ENCODE results near the gene SLC25A22. TPM values are rescaled to one million over a fixed set of nuclear protein-coding genes. Genes with fewer than 3 reads are reported as not detected.

Gene SLC25A22
- total and polyA plus RNA-seq, 8 donors: 5.5 to 11.9 (median 9.8) TPM; not detected in 1

- DNase-seq: no peak
- intact Hi-C loops (cut with DNase I; ENCODE audit: low total_unique reads): no loop called here
- TF ChIP-seq CTCF (IDR thresholded peaks at IDR 0.05): no peak
- no peak for TF ChIP-seq EP300 (IDR thresholded peaks at IDR 0.05)
- TF ChIP-seq POLR2AphosphoS5 (IDR thresholded peaks at IDR 0.05): no peak
- no peak for TF ChIP-seq POLR2A (IDR thresholded peaks at IDR 0.05)
- WGBS, 5 donors: 84 to 95% (median 88%) methylated on average over 15 to 28 of the region's 28 CpGs
- H3K27me3 ChIP-seq: no peaks in the 10 kb centered on the region
- peaks cover 11 to 44% (median 39%) of the 10 kb centered on the region in 4 donors for H3K36me3 ChIP-seq
- no peak overlapping the region for H3K27ac ChIP-seq
- no peak overlapping the region for H3K4me3 ChIP-seq
- no peaks in the 10 kb centered on the region for H3K9me3 ChIP-seq
- H3K4me1 ChIP-seq: peaks cover 23 to 44% (median 34%) of the 10 kb centered on the region in 4 donors
Measured at GRCh38 chr11:802693-803466, 4.8 kb upstream of the SLC25A22 start.

GRCh38 chr11:802018-802617 is 4.0 kb upstream of the SLC25A22 start:
- WGBS, 5 donors: 95 to 99% (median 97%) methylated on average over 16 to 21 of the region's 21 CpGs
- no peak for DNase-seq
- intact Hi-C loops (cut with DNase I; ENCODE audit: low total_unique reads): no loop called here
- no peaks in the 10 kb centered on the region for H3K27me3 ChIP-seq
- H3K27ac ChIP-seq: no peak overlapping the region
- H3K9me3 ChIP-seq: no peaks in the 10 kb centered on the region
- no peak overlapping the region for H3K4me3 ChIP-seq
- H3K36me3 ChIP-seq: peaks cover 11 to 44% (median 39%) of the 10 kb centered on the region in 4 donors
- TF ChIP-seq POLR2A (IDR thresholded peaks at IDR 0.05) (no peak), POLR2AphosphoS5 (IDR thresholded peaks at IDR 0.05) (no peak), CTCF (IDR thresholded peaks at IDR 0.05) (no peak), EP300 (IDR thresholded peaks at IDR 0.05) (no peak)
- H3K4me1 ChIP-seq: peaks cover 25 to 45% (median 39%) of the 10 kb centered on the region in 4 donors

GRCh38 chr11:801097-801780 is 3.2 kb upstream of the SLC25A22 start:
- Histone ChIP-seq H3K9me3 (no peaks in the 10 kb centered on the region), H3K36me3 (peaks cover 11 to 44% (median 39%) of the 10 kb centered on the region in 4 donors), H3K4me1 (peaks cover 33 to 52% (median 48%) of the 10 kb centered on the region in 4 donors), H3K4me3 (no peak overlapping the region), H3K27ac (no peak overlapping the region), H3K27me3 (no peaks in the 10 kb centered on the region)
- no peak for TF ChIP-seq CTCF (IDR thresholded peaks at IDR 0.05)
- TF ChIP-seq POLR2A (IDR thresholded peaks at IDR 0.05): no peak
- TF ChIP-seq POLR2AphosphoS5 (IDR thresholded peaks at IDR 0.05): no peak
- no peak for TF ChIP-seq EP300 (IDR thresholded peaks at IDR 0.05)
- no peak for DNase-seq
- intact Hi-C loops (cut with DNase I; ENCODE audit: low total_unique reads): no loop called here
- WGBS, 5 donors: 86 to 90% (median 88%) methylated on average over 8 to 20 of the region's 20 CpGs

- Histone ChIP-seq H3K4me1 (peaks cover 30 to 51% (median 49%) of the 10 kb centered on the region in 4 donors), H3K4me3 (no peak overlapping the region), H3K27me3 (no peaks in the 10 kb centered on the region), H3K36me3 (peaks cover 11 to 44% (median 39%) of the 10 kb centered on the region in 4 donors), H3K9me3 (no peaks in the 10 kb centered on the region), H3K27ac (no peak overlapping the region)
- intact Hi-C loops (cut with DNase I; ENCODE audit: low total_unique reads): no loop called here
- TF ChIP-seq CTCF (IDR thresholded peaks at IDR 0.05) (no peak), POLR2A (IDR thresholded peaks at IDR 0.05) (no peak), POLR2AphosphoS5 (IDR thresholded peaks at IDR 0.05) (no peak)
- no peak for DNase-seq
- WGBS, 5 donors: 90 to 96% (median 95%) methylated on average over 16 to 30 of the region's 30 CpGs
Measured at GRCh38 chr11:800473-800872, 2.4 kb upstream of the SLC25A22 start.
